IPS-11a (cell line): ENCODE results near the gene LAMA3.

Experiments used
- H3K4me3 ChIP-seq: one replicate; pipeline ENCODE4 v1.5.1; 2013; ENCODE audit warnings: low read depth, low read length, control low read depth

Gene LAMA3

DNA sequence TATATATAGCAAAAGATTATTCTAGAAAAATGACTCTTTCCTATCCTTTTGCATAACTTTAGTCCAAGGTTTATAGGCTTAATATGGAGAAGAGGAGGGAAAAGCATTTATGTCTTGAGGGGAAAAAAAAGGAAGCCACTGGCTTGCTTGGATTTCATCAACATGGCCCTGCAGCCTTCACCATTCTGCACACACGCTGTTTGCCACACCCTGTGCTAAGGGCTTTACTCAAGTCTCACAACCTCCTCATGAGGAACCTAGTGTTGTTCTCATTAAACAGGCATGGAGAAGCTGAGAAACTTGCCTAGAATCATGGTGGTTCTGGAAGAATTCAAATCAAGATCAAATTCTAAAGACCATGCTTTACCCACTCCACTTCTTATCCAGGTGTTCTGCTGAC is 208.0 kb downstream of the LAMA3 start:
- no peak overlapping the region for H3K4me3 ChIP-seq

DNA sequence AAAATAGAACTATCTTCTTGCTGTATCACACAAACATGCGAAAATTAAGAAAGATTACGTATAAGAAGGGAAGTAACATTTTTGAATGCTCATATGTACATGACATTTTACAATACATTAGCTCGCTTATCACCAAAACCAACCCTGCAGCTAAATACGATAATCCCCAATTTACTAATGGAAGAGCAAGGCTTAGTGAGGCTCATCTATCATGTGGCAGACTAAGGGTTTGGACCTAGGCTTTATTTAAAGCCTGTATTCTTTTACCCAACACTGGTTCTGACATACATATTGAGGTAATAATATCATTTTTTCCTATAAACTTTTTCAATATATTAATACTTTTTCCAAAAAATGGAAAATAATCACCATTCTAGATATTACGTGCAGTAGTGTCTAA is 208.5 kb downstream of the LAMA3 start:
- no peak overlapping the region for H3K4me3 ChIP-seq

DNA sequence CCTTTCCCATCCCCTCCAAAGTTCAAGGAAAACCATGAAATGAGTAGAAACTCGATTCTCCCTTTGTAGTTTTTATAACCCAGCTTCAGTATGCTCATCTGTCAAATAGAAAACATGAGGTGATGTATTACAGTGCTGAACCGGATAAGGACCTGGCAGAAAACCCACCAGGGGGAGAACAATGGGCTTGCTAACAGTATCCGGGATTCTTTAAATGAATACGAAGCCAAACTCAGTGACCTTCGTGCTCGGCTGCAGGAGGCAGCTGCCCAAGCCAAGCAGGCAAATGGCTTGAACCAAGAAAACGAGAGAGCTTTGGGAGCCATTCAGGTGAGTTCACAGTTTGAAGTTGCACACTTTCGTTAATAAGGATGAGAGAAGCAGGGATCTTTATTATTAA is 211.7 kb downstream of the LAMA3 start:
- H3K4me3 ChIP-seq = no peak overlapping the region

DNA sequence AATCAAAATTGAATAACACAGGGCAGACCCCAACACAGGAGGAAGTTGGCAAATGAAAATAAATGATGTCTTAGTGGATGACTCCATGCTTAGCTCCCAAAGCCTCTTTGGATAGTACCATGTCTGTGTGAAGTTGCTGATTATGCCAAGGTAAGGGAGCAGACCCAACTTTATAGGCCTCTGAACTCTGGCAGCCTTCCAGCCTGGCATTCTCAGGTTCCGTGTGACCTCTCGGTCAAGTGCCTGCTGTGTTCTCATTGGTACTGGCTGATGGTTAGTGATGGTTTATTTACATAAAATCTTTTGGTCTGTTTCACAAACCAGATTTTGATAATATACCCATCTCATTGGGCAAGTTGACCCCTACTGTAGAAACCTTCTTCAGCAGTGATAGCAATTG is 213.1 kb downstream of the LAMA3 start:
- H3K4me3 ChIP-seq = no peak overlapping the region

DNA sequence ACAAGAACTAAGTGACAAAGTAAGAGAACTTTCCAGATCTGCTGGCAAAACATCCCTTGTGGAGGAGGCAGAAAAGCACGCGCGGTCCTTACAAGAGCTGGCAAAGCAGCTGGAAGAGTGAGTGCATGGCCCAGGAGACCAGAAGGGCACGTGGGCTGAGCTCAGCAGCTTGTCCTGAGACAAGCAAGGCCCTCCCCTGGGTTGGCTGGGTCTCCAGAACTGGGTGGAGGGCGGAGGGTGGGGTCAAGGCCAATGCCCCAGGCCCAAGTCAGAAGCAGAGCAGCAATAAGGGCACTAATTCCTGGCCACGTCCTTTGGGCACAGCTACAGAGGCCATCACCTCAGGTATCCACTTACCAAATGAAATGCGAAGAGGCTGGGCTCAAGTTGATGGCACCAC is 214.7 kb downstream of the LAMA3 start:
- H3K4me3 ChIP-seq = no peak overlapping the region

DNA sequence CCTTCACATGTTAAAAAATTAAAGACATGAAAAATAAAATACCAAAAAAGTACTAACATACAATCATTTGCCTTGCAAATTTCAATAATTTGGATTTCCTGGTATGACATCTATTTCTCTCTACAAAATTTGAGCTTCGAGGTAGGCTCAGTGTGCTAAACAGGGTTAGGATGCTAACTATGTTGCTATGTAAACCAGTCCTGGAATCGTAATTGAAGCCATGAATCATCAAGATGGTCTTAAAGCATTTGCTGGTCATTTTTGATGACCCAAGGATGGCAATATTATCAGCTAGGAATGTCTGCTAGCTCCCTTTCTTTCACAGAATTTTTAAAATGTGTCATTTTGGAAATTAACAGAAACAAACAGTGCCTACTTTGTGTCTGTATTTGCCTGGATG is 217.4 kb downstream of the LAMA3 start:
- H3K4me3 ChIP-seq = no peak overlapping the region

DNA sequence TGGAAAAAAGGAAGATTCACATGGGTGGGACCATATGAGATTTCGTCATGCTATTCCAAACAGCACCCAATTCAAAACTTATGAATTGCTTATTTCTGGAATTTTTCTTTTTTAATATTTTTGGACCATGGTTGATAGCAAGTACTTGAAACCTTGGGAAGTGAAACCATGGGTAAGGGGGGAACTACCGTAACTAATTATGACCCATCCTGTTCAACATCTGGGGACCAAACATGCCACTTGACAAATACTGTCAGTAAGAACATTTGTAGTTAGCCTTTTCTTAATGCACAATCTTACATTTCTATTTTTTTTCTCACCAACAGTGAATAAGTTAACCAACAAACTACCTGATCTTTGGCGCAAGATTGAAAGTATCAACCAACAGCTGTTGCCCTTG is 219.6 kb downstream of the LAMA3 start:
- no peak overlapping the region for H3K4me3 ChIP-seq

DNA sequence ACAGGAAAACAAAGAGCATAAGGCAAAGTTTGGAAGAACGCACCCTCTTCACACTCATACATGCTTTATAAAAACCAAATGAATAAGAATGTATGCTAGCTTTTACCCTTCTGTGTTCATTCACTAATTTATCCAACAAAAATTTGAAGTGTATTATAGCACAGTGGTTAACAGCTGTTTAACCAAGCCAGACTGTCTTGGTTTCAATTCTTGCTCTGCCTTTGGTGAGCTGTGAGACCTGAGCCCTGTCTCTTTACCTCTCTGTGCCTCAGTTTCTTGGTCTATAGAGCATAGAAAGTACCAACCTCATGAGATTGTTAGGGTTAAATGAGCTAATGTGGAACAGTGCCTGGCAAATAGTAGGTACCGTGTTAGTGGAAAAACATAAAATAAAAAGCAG is 220.8 kb downstream of the LAMA3 start:
- no peak overlapping the region for H3K4me3 ChIP-seq

DNA sequence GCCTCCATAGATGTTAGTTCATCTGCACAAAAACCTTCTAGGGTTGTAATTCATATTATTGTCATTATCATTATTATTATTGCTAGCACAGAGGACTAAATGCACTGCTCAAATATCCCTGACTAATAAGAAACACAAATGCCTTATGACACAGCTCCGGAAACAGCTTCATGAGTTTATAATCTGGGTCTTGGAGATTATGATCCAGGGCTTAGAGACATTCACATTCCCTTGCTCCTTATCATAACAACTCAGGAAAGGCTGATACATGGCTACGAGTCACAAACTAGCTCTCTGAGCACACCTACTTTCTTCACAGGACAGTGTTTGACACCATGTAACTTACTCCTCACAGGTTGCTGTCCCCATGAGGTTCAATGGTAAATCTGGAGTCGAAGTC is 223.1 kb downstream of the LAMA3 start:
- no peak overlapping the region for H3K4me3 ChIP-seq

DNA sequence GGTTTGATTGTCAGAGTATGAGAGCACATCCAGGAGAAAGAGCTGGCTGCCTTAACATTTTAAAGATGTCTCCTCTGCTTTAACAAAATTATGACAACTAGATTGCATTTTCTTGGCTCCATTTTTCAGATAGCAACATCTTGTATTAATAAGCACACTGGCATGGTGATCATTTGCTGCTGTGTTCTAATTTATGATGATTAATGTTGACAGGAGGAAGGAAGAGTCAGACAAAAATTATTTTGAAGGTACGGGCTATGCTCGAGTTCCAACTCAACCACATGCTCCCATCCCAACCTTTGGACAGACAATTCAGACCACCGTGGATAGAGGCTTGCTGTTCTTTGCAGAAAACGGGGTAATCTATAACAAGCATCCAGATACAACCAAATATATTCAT is 227.1 kb downstream of the LAMA3 start:
- H3K4me3 ChIP-seq = no peak overlapping the region

DNA sequence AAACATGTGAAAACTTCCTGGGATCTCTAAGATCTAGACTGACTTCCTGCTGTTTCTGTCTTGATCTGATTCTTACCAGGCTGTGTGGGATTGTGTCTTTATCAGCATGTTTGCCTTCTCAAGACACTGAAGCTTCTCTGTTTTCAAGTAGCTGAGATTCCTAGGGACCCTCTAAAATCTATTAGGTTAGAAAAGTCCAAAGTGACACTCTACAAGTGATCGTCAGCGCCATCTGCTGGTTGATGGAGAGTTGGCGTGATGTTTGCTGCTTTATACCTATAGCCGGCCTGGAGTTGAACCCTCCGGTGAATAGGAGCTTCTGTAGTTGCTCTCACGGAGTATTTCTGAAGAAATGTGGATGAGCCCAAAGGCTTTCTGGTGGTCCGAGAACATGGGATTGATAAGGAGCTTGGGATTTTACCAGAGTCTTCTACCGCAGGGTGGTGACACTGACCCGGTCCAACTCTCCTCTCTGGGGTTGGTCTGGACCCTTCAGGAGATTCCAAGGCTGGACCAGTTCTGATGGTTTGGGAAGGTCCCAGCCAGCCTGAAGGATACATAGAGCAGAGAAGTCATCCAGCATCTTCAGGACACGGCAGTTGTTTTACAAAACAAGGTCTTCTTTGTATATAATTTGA is 229.3 kb downstream of the LAMA3 start:
- no peak overlapping the region for H3K4me3 ChIP-seq

DNA sequence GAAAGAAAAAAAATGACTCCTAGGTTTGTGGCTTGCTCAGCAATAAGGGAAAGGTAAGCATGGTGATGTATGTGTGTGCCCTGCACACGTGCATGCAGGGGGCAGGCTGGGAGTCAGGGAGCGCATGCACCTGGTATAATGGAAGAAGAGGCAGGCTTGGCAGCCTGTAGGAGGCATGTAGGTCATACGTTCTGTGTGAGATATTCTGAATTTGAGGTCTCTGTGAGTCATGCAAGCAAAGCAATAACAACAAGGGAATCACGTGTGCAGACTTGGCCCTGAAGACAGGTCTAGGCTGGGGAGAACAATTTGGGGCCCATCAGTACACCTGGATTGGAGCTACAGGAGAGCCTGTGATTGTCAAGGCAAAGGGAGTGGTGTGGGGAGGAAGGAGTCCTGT is 230.8 kb downstream of the LAMA3 start:
- H3K4me3 ChIP-seq = no peak overlapping the region

DNA sequence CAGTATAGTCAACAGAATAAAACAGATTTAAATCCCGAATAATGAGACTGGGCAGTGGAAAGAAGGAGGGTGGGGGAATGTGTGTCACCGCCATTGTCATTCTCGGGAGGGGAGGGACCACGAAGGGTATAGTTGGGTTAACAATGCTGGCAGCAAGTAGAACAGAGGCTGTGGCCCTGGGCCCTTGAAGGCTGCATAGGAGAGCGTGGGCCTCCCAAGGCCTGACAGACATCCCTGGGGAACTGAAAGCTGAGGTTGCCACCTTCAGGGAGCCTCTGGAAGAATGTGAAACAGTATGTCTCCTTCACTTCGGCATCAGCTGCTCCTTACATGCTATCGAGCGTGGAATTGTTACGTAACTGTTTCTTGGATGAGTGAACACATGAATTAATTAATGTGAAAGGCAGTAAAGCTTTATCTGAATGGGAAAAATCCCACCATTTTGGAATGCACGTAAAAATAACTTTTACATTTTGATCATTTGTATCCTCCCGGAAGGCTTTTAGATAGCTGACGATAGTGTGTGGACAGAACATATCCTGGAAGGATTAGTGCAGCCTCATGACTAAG is 232.5 kb downstream of the LAMA3 start:
- no peak overlapping the region for H3K4me3 ChIP-seq

DNA sequence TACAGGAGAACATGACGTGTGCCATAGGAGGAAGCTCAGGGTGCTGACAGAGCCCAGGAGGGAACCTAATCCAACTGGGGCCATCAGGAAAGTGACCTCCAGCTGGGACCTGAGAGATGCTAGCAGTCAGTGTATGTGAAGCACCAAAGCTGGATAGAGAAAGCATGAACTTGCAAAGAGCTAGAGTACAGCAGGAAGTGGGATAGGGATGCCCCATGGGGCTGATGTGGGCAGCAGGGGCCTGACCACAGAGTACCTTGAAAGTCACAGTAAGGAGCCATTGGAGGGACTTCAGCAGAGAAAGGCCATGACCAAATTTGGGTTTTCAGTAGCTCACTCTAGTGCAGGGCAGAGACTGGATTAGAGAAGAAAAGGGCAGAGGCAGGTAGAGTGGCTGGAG is 233.7 kb downstream of the LAMA3 start:
- H3K4me3 ChIP-seq = no peak overlapping the region

DNA sequence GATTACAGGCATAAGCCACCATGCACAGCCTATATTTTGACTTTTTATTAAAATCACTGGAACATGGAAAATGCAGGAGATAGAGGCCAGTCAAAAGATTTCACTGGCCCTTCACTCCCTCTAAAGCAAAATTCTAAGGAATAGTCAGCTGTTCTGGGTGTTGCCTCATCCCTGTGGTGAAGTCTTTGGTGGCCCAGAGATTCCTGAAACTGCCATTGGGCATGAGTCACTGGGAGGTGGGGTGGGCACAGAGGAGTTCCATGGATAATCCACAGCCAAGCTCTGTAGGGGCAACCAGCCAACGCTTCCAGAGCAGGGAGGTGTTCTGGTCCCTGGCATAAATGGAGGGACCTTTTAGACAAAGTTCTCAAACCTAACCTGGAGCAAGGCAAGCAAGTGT is 235.6 kb downstream of the LAMA3 start:
- no peak overlapping the region for H3K4me3 ChIP-seq

DNA sequence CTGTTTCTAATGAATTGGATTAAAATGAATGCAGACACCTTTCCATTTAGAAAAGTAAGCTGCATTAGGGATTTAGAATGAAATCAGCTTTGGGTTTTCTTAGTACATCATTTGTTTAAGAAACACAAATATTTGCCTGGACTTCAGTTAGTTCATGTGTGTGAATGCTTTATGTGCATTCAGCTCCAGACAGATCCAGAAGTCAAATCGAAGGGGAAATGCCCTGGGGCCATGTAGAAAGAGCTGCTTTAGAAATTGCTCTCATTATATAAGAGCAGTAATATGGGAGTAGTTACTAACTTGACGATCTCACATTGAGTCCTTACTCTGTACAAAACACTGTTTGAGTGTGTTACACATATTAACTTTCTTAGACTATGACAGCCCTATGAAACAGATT is 237.3 kb downstream of the LAMA3 start:
- H3K4me3 ChIP-seq = no peak overlapping the region

DNA sequence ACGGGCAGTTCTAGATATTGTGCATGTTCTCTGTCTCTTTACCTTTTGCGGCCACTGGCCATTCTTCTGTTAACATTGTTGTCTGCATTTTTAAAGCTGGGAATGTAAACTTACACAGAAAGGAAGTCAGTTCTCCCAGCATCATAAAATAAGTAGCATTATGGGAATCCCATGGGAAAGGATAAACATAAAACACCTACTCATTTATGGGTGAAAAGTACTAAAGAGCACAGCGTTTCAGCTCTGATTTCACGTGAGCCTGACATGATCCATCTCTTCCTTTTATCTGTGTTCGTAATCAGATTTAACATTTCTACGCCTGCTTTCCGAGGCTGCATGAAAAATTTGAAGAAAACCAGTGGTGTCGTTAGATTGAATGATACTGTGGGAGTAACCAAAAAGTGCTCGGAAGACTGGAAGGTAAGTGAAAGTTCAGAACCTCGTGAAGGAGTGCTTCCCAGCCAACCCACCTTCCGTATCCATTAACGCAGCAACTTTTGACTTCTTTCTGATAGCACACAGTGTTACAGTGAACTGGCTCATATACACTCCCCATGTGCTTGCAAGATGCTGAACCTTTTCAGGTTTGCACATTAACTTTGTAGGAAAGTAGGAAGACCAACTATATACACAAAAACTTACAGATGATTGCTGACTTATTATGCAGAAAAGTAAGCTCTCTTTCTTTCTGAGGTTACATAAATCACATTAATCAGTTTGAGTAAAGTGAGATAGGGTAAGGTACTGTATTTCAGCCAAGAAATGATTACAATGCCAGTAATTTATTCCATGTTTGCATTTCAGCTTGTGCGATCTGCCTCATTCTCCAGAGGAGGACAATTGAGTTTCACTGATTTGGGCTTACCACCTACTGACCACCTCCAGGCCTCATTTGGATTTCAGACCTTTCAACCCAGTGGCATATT is 238.8 kb downstream of the LAMA3 start:
- H3K4me3 ChIP-seq = no peak overlapping the region

DNA sequence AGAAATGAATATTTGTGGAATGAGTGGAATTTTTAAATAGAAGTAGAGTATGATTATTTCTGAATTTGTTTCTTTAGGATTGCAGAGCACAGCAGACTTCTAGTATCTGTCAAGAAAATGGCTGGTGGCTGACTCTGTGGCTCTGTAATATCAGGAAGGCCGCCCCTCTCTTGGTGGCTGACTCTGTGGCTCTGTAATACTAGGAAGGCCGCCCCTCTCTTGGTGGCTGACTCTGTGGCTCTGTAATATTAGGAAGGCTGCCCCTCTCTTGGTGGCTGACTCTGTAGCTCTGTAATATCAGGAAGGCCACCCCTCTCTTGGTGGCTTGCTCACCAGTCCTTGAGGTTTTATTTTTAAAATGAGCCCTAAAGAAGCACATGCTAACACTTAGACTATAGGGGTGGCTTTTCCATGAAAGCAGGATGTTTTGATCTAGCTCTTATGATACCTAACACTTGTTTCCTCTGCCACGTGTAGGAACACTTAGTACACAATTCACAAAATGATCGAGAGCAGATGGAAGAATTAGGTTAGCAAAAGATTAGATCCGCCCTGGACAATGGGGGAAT is 240.2 kb downstream of the LAMA3 start:
- no peak overlapping the region for H3K4me3 ChIP-seq

DNA sequence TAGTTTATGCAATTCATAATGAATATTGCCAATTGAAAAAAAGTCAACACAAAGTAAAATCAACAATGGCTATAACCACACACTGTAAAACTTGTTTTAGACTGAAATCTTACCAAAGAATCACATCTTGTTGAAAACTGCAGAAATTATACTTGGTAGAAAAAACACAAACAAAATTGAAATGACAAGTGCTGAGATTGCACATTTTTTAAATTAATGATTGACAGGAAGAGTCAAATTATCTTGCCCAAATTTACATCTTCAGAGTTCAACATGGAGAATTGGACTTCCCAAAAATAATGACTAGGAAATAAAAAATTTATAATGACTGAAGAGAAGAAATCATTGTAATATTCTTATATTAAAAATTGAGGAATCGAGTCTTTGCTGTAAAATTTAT is 240.7 kb downstream of the LAMA3 start:
- no peak overlapping the region for H3K4me3 ChIP-seq

DNA sequence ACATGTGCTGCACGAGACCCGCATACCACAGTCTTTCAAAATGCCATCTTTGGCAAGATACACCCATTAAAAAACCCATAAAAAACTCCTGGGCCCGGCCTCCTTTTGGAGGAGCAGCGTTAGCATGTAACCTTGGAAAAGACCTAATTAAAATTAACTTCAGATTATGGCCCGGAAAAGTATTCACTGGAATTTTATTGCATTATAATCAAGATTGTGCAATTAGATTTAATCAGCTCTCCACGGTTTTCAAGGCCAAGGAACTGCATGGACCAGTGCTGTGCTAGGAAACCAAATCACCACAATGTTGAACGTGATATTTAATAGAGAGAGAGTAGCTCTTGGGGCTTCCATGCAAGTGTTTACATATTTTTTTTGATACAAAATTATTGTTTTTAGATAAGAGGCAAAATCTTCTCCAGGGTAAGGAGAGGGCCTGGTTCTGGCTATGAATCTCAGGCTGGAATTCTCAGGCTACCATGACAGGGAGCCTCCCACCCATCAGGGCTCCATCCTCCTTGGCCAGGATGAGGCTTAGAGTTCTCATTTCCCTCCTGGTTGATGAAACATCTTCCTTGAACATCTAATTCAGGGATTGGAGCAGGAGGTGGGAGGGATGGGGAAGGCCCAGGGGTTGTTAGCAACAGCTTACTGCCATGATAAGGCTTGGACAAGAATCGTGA is 243.3 kb downstream of the LAMA3 start:
- H3K4me3 ChIP-seq = no peak overlapping the region

DNA sequence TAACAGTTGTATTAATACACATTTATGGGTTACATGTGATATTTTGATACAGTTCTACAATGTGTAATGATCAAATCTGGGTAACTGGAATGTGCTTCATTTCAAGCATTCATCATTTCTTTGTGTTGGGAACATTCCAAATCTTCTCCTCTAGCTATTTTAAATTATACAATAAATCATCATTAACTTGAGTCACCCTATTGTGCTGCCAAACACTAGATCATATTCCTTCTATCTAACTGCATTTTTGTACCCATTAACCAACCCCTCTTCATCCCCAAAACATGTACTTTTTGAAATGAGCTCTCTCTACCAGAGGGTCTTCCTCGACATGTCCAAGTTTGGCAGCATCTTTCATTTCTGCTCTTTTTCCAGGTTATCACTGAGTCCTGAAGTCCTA is 244.2 kb downstream of the LAMA3 start:
- no peak overlapping the region for H3K4me3 ChIP-seq
